Measurements from ENCODE around the gene MTHFD1L. TPM values are rescaled to one million over a fixed set of nuclear protein-coding genes. Genes with fewer than 3 reads are reported as not detected.
"Not testable (repeated sequence)": the region's sequence is repeated elsewhere in the genome, so short reads cannot be mapped to it uniquely, and the experiment has no call there.

Gene MTHFD1L
- total RNA-seq, 6 experiments from 2014 or later = 67.5 to 88.7 (median 80.9) TPM

DNA sequence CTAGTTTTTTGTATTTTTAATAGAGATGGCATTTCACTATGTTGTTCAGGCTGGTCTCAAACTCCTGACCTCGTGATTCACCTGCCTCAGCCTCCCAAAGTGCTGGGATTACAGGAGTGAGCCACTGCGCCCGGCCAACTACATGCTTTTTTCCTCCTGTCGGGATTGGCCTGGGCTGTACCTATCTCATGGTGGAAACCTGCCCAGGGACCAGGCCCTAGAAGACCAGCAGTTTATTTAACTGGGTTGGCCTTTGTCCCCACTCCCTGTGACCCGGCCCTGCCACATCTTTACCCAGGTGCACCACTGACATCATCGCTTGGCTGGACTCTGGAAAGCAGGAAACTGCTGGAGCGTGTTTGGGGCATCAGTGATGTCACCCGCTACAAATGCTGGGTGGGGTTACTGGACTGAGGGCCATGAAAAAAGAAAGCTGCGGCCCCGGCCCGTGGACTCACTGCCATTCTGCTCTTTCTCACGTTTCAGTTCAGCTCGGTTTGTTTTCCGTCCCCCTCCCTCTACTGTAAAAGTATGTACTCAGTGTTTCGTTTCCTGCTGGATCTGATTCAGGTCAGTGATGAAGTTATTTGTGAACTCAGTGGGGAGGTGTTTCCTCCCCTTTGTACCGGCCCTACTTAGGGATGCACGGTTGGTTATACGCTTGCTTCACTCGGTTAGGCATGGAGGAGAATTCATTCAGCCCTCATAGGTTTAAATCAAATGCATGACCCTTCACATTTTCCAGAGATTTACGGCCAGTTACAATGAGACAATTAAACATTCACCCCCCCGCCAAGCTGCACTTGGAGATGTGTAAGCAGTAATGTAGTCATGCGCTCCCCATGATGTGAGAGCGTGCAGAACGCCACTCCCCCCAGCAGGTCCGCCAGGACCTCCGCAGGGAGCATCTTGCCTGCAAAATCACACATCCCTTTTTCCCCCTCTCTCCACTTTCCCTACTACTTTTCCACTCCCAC is 179.3 kb downstream of the MTHFD1L start:
- Mint-ChIP-seq H3K36me3 (ENCODE audit: low read depth) (peaks cover 35% of the 10 kb centered on the region), H3K27me3 (ENCODE audit: insufficient read depth) (peaks cover 1% of the 10 kb centered on the region), H3K4me3 (peak overlapping the region; percentile 71), H3K9me3 (no peaks in the 10 kb centered on the region), H3K4me1 (ENCODE audit: low read depth) (peaks cover 63% of the 10 kb centered on the region), H3K27ac (peak overlapping the region; percentile 95)
- DNase-seq = peak; percentile 53
- TF ChIP-seq, protein P1, sequence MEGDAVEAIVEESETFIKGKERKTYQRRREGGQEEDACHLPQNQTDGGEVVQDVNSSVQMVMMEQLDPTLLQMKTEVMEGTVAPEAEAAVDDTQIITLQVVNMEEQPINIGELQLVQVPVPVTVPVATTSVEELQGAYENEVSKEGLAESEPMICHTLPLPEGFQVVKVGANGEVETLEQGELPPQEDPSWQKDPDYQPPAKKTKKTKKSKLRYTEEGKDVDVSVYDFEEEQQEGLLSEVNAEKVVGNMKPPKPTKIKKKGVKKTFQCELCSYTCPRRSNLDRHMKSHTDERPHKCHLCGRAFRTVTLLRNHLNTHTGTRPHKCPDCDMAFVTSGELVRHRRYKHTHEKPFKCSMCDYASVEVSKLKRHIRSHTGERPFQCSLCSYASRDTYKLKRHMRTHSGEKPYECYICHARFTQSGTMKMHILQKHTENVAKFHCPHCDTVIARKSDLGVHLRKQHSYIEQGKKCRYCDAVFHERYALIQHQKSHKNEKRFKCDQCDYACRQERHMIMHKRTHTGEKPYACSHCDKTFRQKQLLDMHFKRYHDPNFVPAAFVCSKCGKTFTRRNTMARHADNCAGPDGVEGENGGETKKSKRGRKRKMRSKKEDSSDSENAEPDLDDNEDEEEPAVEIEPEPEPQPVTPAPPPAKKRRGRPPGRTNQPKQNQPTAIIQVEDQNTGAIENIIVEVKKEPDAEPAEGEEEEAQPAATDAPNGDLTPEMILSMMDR (IDR thresholded peaks at IDR 0.05) = no peak

DNA sequence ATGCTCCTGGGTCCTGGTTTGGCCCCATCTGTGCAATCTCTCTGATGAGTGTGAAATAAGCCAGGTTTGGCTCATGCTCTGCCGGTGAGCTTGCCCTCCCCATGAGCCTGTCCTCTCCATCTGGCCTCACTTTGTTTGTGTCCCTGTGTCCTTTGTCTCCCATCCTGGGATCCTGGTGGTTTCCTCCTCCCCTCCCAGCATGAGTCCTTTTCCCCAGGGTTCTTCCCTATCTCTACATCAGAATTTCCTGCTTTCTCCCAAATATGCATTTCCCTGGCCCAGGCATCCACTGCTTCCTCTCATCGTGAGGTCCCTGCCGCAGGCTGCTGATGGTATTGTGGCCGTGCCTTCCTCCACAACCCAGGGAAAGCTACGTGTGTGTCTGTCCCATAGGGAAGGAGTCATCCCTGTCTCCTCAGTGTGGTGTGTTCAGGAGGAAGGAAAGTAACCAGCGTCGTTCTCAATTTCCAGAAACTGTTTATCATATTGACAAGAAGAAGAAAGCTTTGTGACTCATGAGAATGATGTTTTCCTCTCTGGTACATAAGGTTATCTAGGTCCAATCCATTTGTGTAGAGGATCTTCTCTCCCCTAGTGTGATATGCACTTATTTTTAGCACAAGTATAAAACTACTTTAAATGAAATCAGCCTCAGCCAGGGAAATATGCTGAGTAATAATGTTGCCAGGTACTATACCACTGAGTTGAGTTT is 180.2 kb downstream of the MTHFD1L start:
- H3K27ac Mint-ChIP-seq = peak overlapping the region; percentile 95
- peak overlapping the region; percentile 71 for H3K4me3 Mint-ChIP-seq
- H3K9me3 Mint-ChIP-seq; H3K27me3 Mint-ChIP-seq (ENCODE audit: insufficient read depth): not testable (repeated sequence)
- DNase-seq = peak; percentile 83
- H3K36me3 Mint-ChIP-seq (ENCODE audit: low read depth) = peaks cover 38% of the 10 kb centered on the region
- H3K4me1 Mint-ChIP-seq (ENCODE audit: low read depth) = peaks cover 54% of the 10 kb centered on the region

DNA sequence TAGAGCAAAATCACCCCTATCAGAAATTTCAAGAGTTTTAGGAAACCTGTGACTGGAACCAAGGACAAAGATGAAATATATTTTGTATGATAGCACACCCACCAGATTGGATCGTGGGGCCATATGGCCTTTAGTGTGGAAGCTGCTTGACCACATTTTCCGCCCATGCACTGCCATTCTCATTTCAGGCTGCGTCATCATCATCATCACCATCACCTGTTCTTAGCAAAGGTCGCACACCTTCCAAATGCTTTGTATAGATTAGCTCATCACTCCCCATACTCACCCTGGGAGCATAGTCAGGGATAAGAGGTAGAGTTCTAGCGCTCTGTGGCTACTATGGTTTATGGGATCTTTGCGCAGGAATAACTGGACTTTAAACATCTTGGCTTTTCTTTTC is 185.7 kb downstream of the MTHFD1L start:
- Mint-ChIP-seq H3K27me3 (ENCODE audit: insufficient read depth) (no peaks in the 10 kb centered on the region; the same call in 1 of the 2 replicates), H3K27ac (no peak overlapping the region), H3K4me1 (ENCODE audit: low read depth) (peaks cover 5% of the 10 kb centered on the region), H3K9me3 (no peaks in the 10 kb centered on the region), H3K36me3 (ENCODE audit: low read depth) (peaks cover 53% of the 10 kb centered on the region), H3K4me3 (no peak overlapping the region)
- no peak for DNase-seq
- TF ChIP-seq, protein P1 (IDR thresholded peaks at IDR 0.05) = no peak

- Mint-ChIP-seq H3K4me3 (no peak overlapping the region), H3K36me3 (ENCODE audit: low read depth) (peaks cover 50% of the 10 kb centered on the region), H3K27ac (no peak overlapping the region; the same call in 1 of the 2 replicates), H3K4me1 (ENCODE audit: low read depth) (no peaks in the 10 kb centered on the region), H3K27me3 (ENCODE audit: insufficient read depth) (no peaks in the 10 kb centered on the region; the same call in 1 of the 2 replicates), H3K9me3 (no peaks in the 10 kb centered on the region)
- TF ChIP-seq, protein P1 (IDR thresholded peaks at IDR 0.05) = no peak
- no peak for DNase-seq
Measured at GRCh38 chr6:151052021-151052646, 186.6 kb downstream of the MTHFD1L start.

DNA sequence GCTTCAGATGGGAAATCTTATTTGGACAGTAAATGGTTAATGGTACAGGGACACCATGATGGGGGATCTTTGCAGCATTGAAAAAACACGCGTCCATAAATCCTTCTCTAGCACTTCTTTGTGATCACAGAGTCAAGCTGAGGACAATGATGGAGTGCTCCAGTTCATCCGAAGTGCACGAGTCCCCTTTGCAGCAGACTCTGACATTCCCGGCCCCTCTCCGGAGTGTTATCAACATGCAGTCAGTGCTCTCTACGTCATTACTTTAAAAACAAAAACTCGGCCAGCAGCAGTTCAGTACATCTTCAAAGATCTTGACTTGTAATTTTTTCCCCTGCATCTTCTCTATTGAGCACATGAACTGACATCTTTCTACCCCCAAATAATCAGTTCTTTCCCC is 188.8 kb downstream of the MTHFD1L start:
- TF ChIP-seq, protein P1 (IDR thresholded peaks at IDR 0.05) = no peak
- no peak for DNase-seq
- H3K4me3 Mint-ChIP-seq = no peak overlapping the region
- H3K27me3 Mint-ChIP-seq (ENCODE audit: insufficient read depth) = no peaks in the 10 kb centered on the region; the same call in 1 of the 2 replicates
- H3K9me3 Mint-ChIP-seq = no peaks in the 10 kb centered on the region
- H3K27ac Mint-ChIP-seq = peak overlapping the region; percentile 17; the same call in 1 of the 2 replicates
- H3K36me3 Mint-ChIP-seq (ENCODE audit: low read depth) = peaks cover 38% of the 10 kb centered on the region
- peaks cover 7% of the 10 kb centered on the region for H3K4me1 Mint-ChIP-seq (ENCODE audit: low read depth)
